NT2/D1 (cell line): ENCODE measurements around the gene FAM133A.

Experiments
- SUZ12 ChIP-seq: IDR thresholded peaks from 2 replicates; pipeline ENCODE4 v1.6.1; 2011; ENCODE audit not compliant: insufficient read length, insufficient read depth; ENCODE audit errors: extremely low read depth
- ZNF274 ChIP-seq: IDR thresholded peaks from 2 replicates; pipeline ENCODE4 v1.6.1; 2011; ENCODE audit warnings: mild to moderate bottlenecking, low read depth, low read length

DNA sequence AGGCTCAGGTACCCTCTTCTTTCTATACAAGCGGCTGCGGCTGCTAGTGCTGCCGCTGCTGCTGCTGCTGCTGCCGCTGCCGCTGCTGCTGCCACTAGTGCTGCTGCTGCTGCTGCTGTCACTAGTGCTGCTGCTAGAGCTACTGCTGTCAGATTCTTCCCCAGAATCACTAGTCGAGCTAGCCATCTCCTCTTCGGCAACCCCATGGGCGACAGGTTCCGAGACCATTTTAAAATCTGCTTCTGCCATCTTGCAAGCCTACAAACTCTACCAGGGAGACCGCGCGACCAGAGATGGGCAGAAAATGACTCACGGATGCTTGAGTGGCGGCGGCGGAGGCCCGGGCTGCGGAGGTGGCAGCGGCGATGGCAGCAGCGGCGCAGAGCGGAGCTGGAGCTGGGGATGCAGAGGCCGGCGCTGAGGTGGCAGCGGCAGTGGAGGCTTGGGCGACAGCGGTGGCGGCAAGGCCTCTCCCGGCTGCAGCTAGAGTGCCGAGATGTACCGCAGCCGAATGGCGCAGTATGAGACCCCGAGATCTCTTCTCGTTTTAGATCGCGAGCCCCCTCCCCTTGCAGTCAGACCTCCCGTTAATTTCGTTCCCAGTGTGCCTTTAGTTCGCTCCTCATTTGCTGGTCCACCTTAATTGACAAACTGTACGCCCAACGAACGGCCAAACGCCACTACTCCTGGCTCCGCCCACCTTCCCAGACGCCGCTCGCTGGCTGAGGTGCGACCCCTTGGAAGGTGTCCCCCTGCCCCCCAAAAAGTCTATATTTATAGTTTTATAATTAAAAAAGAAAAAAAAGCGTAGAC, 744 bp upstream of the FAM133A start, which contains the start of gene NAP1L3:
- TF ChIP-seq SUZ12 (no peak), ZNF274 (no peak)
